Fibroblast of skin of scalp (primary cell): ENCODE results near the gene ATXN7L3.
A peak's percentile ranks its signal among the peaks of the same experiment; 100 is the strongest.

Experiments used
- DNase-seq: peaks from one replicate; pipeline ENCODE4 v3.0.0-alpha.2; 2013

Gene ATXN7L3

GRCh38 chr17:44200478-44201155 is 933 bp upstream of the ATXN7L3 start:
- DNase-seq, result no peak

- peak; percentile 76 for DNase-seq
These were observed 747 bp downstream of the ATXN7L3 start for GRCh38 chr17:44198721-44199552.

GRCh38 chr17:44197980-44198720 is 1.5 kb downstream of the ATXN7L3 start:
- DNase-seq, result peak; percentile 80

- no peak for DNase-seq
These were observed 2.6 kb downstream of the ATXN7L3 start for GRCh38 chr17:44197107-44197506.

- no peak for DNase-seq
These were observed 6.2 kb downstream of the ATXN7L3 start for GRCh38 chr17:44193326-44194084.

- DNase-seq, result no peak
These were observed 6.9 kb downstream of the ATXN7L3 start for GRCh38 chr17:44192750-44193149.

GRCh38 chr17:44191941-44192496 is 7.7 kb downstream of the ATXN7L3 start:
- DNase-seq, result no peak

- DNase-seq, result no peak
These were observed 8.3 kb downstream of the ATXN7L3 start for GRCh38 chr17:44191369-44191768.

GRCh38 chr17:44190481-44190880 is 9.2 kb downstream of the ATXN7L3 start:
- DNase-seq, result no peak

- DNase-seq, result no peak
These were observed 10.9 kb downstream of the ATXN7L3 start for GRCh38 chr17:44188576-44189403.

- peak; percentile 16 for DNase-seq
These were observed 12.4 kb downstream of the ATXN7L3 start for GRCh38 chr17:44187131-44187899.

- DNase-seq, result peak; percentile 99
These were observed 13.2 kb downstream of the ATXN7L3 start, which contains the start of gene TMUB2 for GRCh38 chr17:44186307-44187130. TSS of gene TMUB2 (plus strand) at chr17:44186972. CDS start at chr17:44187709, 737 bp downstream.

GRCh38 chr17:44184212-44184810 is 15.4 kb downstream of the ATXN7L3 start:
- no peak for DNase-seq

GRCh38 chr17:44183024-44183423 is 16.7 kb downstream of the ATXN7L3 start:
- DNase-seq, result no peak

GRCh38 chr17:44178133-44178532 is 21.6 kb downstream of the ATXN7L3 start:
- DNase-seq, result no peak

GRCh38 chr17:44177640-44178039 is 22.0 kb downstream of the ATXN7L3 start:
- DNase-seq, result no peak

GRCh38 chr17:44176671-44177501 is 22.8 kb downstream of the ATXN7L3 start:
- no peak for DNase-seq

GRCh38 chr17:44176257-44176656 is 23.4 kb downstream of the ATXN7L3 start:
- no peak for DNase-seq
